Activated CD4-positive, alpha-beta T cell treated with anti-CD3 and anti-CD28 coated beads, Interleukin-2, Interleukin-6, amounts not matched to agents 100 ng/mL and 50 ng/mL, durations not matched to agents 16 hours and 8 hours (primary cell): Measurements from ENCODE around the gene TTLL9.
"Not testable (repeated sequence)": the region's sequence is repeated elsewhere in the genome, so short reads cannot be mapped to it uniquely, and the experiment has no call there.

ENCODE experiments used
- DNase-seq: peaks from one replicate; pipeline ENCODE4 v3.0.0-alpha.2; 2020

The TTLL9 gene

DNA sequence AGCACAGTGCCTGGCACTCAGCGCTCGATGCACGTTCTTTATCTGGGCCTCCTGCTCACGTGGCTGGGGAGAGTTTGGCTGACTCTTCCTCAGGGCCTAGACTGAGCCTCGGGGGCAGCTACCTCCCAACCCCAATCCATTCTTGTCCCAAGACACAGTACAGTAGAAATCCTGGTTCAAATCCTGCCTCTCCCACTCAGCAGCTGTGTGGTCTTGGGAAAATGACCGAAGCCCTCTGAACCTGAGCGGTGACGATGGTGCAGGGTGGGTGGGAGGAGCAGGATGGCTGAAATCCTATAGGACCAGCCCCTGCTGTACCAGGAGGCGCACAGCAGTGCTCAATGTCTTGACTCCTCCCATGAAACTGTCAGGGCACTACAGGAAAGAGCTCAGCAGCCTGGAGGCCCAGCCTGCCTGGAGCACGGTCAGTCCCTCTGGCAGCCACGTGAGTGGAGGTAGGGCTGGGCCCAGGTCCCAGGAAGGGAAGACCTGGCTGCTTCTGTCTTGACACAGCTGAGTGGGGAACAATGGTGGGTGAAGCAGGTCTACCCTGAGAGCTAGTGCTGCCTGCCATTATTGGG lies 49.9 kb downstream of the TTLL9 start:
- no peak for DNase-seq

- not testable (repeated sequence) for DNase-seq
Measured at GRCh38 chr20:31921480-31921879, 51.0 kb downstream of the TTLL9 start.

- DNase-seq: no peak
Measured at GRCh38 chr20:31922181-31922580, 51.7 kb downstream of the TTLL9 start.

DNA sequence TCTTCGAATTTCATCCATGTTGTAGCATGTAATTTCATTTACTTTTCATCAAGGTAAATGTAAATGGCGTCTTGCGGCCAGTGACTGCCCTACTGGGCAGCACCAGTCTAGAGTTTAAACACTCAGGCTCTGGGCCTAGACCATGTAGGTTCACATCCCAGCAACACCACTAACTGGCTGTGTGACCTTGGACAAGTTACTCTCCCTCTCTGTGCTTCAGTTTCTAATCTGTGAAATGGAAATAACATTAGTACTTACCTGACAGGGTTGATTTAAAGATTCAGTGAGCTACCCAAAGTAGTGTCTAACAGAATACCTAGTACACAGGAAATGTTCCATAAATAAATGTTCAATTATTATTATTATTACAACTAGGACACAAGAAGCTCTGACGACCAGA lies 52.2 kb downstream of the TTLL9 start:
- no peak for DNase-seq

DNA sequence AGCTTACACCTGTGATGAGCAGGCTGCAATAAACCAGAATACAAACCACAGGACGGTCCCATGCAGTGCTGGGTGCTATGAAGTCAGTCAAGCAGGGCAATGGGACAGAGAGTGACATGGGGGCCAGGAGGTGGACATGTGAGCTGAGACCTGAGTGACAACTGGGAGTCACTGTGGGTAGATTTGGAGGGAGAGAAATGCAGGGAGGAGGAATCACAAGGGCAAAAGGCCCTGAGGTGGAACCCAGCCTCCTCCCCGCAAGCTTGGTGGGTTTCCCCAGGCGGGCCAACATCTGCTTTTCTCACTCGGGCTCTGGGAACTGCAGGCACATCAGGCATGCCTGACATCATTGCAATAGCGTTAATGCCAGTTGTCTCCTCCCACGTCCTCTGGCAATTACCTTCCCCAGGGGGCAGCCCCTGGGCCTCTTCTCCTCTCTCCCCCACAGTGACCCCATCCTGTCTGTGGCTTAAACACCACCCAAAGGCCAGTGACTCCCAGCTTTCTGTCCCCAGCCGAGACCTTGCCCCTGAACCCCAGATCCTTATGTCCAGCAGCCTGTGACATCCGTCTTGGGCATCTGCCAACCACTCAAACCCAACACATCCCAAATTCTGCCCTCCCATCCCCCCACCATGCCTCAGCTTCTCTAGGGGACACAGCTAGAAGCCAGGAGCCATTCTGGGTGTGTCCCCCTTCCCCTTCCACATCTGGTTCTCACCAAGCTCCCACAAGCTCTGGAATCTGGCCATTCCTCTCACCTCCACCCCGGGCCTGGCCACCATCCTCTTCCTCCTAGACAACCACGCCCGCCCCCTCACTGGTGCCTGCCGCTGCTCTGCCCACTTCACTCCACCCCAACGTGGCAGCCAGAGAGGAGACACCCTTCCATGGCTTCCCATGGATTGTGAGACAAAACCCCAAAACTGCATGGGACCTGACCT lies 53.2 kb downstream of the TTLL9 start:
- DNase-seq: no peak

GRCh38 chr20:31924561-31924960 lies 54.1 kb downstream of the TTLL9 start:
- no peak for DNase-seq

DNA sequence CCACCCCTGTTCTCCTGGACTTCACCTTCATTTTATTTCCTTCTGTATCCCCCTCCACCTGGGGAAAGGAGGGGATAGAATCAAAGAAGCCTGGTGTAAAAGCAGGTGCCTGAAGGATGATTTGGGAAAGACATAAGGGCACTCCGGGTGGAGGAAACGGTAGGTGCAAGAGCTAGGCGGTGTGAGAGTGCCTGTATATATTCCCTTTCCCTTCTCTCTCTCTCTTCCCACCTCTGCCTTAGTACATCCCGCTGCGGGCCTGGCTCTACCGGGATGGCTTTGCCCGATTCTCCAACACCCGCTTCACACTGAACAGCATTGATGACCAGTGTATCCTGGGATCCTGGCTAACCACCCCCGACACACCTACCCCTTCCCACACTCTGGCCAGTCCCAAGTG lies 55.2 kb downstream of the TTLL9 start:
- DNase-seq: no peak

DNA sequence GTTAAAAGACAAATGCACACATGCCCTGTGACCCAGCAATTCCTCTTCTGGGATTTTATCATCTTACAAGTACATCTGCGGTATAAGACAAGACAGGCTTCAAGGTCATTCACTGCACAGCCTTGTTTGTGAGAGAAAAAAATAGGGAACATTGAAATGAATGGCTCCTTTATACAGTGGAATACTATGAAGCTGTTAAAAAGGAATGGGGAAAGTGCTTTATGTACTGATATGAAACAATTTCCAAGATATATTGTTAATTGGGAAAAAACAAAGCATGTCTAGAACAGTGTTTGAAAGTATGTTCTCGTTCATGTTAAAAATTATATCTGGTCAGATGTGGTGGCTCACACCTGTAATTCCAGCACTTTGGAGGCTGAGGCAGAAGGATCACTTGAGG lies 56.1 kb downstream of the TTLL9 start:
- DNase-seq: no peak

- DNase-seq: no peak
Measured at GRCh38 chr20:31927627-31928159, 57.3 kb downstream of the TTLL9 start.

GRCh38 chr20:31929631-31930030 lies 59.2 kb downstream of the TTLL9 start:
- not testable (repeated sequence) for DNase-seq

- no peak for DNase-seq
Measured at GRCh38 chr20:31930779-31931178, 60.3 kb downstream of the TTLL9 start.

GRCh38 chr20:31933698-31934097 lies 63.3 kb downstream of the TTLL9 start:
- DNase-seq: no peak

- DNase-seq: no peak
Measured at GRCh38 chr20:31934491-31934890, 64.1 kb downstream of the TTLL9 start.

GRCh38 chr20:31934968-31935764 lies 64.7 kb downstream of the TTLL9 start:
- DNase-seq: no peak

DNA sequence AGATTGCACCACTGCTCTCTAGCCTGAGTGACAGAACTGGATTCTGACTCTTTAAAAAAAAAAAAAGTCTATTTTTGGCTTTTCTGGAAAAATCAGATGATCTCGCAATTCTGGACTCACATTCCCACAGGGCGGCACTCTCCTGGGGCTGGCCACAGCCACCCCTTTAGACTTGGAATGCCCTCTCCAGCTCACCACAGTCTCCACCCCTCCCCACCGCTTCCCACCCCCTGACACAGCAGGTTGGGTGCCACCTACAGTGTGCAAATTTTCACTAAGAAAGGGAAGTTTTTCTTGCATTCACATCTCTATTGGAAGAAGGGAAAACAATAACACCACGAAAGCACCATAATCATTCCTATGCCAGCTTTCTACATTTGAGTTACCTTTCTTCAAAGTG lies 66.0 kb downstream of the TTLL9 start:
- DNase-seq: no peak

DNA sequence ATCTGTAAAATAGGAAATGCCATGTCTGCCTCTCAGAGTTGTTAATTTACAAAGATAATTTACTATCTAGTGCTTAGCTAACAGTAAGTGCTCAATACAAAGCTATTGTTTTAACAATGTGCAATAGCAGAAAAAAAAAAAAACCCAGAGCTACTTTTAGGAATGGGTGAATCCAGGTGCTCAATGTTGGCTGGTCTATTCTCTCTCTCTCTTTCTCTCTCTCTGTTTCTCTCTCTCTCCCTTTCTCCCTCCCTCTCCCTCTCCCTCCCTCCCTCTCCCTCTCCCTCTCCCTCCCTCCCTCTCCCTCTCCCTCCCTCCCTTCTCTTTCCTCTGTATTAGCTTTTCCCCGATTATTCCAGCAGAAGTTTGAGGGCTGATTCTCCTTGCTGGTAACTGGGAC lies 67.4 kb downstream of the TTLL9 start:
- DNase-seq: no peak

GRCh38 chr20:31939661-31940060 lies 69.2 kb downstream of the TTLL9 start:
- no peak for DNase-seq

DNA sequence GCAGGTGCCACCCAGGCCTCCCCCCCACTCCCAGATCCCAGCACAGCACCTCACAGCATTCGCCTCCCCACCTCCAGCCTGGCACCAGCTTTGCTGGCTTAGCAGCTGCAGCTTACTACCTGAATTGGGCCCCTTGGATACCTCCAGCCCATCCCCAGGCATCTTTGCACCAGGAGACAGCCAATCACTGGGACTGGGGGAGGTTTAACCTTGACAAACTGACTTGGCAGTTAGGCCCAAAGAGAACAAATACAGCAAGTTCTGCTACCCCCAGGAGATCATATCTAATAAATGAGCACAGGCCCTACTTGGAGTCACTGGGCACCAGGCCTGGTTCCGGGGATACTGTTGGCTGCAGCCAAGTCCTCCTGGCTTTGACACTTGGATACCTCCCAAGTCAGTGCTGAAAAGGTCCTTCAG lies 72.6 kb downstream of the TTLL9 start:
- no peak for DNase-seq

GRCh38 chr20:31945319-31945718 lies 74.9 kb downstream of the TTLL9 start:
- DNase-seq: no peak

DNA sequence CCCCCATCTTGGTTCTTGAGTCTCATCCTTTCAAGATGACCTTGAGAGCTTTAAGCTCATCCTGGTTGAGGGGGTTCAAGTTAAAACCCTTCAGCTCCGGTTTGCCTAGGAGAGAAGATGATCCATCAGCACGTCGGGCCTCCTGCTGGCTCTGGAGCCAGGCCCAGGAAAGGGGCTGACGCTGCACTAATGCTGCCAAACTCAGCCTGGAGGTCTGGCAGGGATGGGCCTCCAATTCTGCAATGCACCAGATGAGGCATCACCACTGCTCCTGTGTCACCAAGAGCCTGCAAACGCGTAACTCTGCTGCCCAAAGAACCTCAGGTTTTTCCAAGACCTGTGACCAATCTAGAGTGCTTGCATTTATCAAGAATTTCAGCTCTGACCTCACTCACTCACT lies 75.4 kb downstream of the TTLL9 start:
- DNase-seq: no peak

- DNase-seq: no peak
Measured at GRCh38 chr20:31948008-31948407, 77.6 kb downstream of the TTLL9 start.

- DNase-seq: no peak
Measured at GRCh38 chr20:31949877-31950646, 79.6 kb downstream of the TTLL9 start.

DNA sequence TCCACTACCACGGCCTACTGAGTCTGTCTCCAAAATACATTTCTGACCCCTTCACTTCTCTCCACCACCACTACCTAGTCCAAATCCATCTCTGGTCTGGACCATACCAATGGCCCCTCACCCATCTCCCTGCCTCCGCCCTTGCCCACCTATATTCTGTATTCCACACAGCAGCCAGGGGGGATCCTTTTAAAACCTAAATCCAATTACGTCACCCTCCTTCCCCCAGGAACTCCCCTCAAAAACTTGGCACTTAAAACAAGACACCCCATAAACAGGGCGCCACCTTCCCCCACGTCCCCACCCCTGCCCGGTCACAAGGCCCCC lies 80.7 kb downstream of the TTLL9 start:
- no peak for DNase-seq
